ENCODE measurements around the gene KRT2. TPM values are rescaled to one million over a fixed set of nuclear protein-coding genes. Genes with fewer than 3 reads are reported as not detected.

The KRT2 gene
- total and polyA plus RNA-seq, 2 donors (not counting 3 experiments of a cell fraction or from before 2014, with no cell fraction given): not detected

DNA sequence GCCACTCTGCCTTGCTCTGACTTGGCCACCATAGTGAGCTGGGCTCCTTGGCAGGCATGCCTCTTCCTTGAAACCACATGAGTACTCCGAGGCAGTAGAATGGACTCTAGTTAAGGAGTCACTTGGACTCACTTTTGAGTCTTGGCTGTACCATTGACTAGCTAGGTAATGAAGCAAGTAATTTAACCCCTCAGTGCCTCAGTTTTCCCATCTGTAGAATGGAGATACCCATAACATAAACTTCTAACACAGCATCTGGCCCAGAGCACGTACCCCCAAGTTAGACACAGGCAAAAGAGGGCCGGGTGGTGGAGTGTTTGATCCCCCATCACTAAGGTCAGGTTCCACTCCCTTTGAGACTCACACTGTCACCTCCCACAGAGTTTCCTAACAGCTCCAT is 43.0 kb upstream of the KRT2 start:
- TF ChIP-seq FOS (IDR thresholded peaks at IDR 0.05; ENCODE audit: borderline replicate concordance, insufficient read depth, low read length) (no peak), MAX (IDR thresholded peaks at IDR 0.05; ENCODE audit: insufficient read depth, insufficient read length) (no peak), POLR2AphosphoS5 (IDR thresholded peaks at IDR 0.05; ENCODE audit: insufficient read depth, low read depth, low read length) (no peak), JUN (IDR thresholded peaks at IDR 0.05; ENCODE audit: borderline replicate concordance, insufficient read depth, insufficient read length, low read depth) (no peak)
- TF ChIP-seq, protein P1, sequence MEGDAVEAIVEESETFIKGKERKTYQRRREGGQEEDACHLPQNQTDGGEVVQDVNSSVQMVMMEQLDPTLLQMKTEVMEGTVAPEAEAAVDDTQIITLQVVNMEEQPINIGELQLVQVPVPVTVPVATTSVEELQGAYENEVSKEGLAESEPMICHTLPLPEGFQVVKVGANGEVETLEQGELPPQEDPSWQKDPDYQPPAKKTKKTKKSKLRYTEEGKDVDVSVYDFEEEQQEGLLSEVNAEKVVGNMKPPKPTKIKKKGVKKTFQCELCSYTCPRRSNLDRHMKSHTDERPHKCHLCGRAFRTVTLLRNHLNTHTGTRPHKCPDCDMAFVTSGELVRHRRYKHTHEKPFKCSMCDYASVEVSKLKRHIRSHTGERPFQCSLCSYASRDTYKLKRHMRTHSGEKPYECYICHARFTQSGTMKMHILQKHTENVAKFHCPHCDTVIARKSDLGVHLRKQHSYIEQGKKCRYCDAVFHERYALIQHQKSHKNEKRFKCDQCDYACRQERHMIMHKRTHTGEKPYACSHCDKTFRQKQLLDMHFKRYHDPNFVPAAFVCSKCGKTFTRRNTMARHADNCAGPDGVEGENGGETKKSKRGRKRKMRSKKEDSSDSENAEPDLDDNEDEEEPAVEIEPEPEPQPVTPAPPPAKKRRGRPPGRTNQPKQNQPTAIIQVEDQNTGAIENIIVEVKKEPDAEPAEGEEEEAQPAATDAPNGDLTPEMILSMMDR (IDR thresholded peaks at IDR 0.05; ENCODE audit: extremely low read depth in 1 of 2, insufficient read depth in 1 of 2, low read depth in 1 of 2, low read length in 2 of 2): no peak
- no peak for DNase-seq (ENCODE audit: low read depth, low spot score)
- Histone ChIP-seq H3K9me3 (replicated peaks; ENCODE audit: control insufficient read depth, insufficient read depth, low read length) (no peaks in the 10 kb centered on the region), H3K27ac (ENCODE audit: insufficient read depth, low read depth, low read length) (no peak overlapping the region), H4K20me1 (replicated peaks; ENCODE audit: control insufficient read depth, extremely low read depth, insufficient read depth, low read length) (no peaks in the 10 kb centered on the region), H3K27me3 (ENCODE audit: control insufficient read depth in 2 of 2, insufficient read depth in 2 of 2, low read length in 2 of 2) (peaks cover 19 to 32% of the 10 kb centered on the region in 2 experiments), H3K79me2 (ENCODE audit: control insufficient read depth, insufficient read depth, low read length) (no peaks in the 10 kb centered on the region), H3K36me3 (ENCODE audit: control insufficient read depth in 2 of 2, extremely low read depth in 1 of 2, insufficient read depth in 2 of 2, low read length in 2 of 2) (no peaks in the 10 kb centered on the region), H2AFZ (ENCODE audit: low read depth, low read length) (no peak overlapping the region), H3K4me1 (ENCODE audit: control insufficient read depth, extremely low read depth, insufficient read depth, low read length) (no peaks in the 10 kb centered on the region), H3K4me3 (replicated peaks in 1 of 3; ENCODE audit: insufficient read depth in 1 of 3, low read depth in 1 of 3, low read length in 3 of 3) (no peak overlapping the region), H3K9ac (replicated peaks; ENCODE audit: extremely low read depth, insufficient read depth, low read length) (no peak overlapping the region), H3K4me2 (ENCODE audit: insufficient read depth, low read length) (no peak overlapping the region), H3K9me1 (replicated peaks; ENCODE audit: control insufficient read depth, extremely low read depth, insufficient read depth, low read length) (no peaks in the 10 kb centered on the region)
- BruUV-seq (replicated peaks): no TSS peak
- intact Hi-C loops (cut with micrococcal nuclease): loop anchor here (10.0 kb wide), 1 partner anchor 170 kb away; no protein-coding TSS in a partner anchor
- dilution Hi-C loops (cut with MboI; ENCODE audit: extremely low pct_ligation_motif_present, low sequenced_read_pairs): no loop called here
- no peak for FAIRE-seq
- ChIA-PET POLR2A (no interaction called here), CTCF (interaction anchor here (1.4 kb wide), 1 partner anchor 16 kb away, joined by 4 read pairs; no protein-coding TSS in a partner anchor)

- Histone ChIP-seq H3K27ac (ENCODE audit: insufficient read depth, low read depth, low read length) (no peak overlapping the region), H3K9ac (replicated peaks; ENCODE audit: extremely low read depth, insufficient read depth, low read length) (no peak overlapping the region), H3K4me1 (ENCODE audit: control insufficient read depth, extremely low read depth, insufficient read depth, low read length) (no peaks in the 10 kb centered on the region), H3K36me3 (ENCODE audit: control insufficient read depth in 2 of 2, extremely low read depth in 1 of 2, insufficient read depth in 2 of 2, low read length in 2 of 2) (no peaks in the 10 kb centered on the region), H3K9me1 (replicated peaks; ENCODE audit: control insufficient read depth, extremely low read depth, insufficient read depth, low read length) (no peaks in the 10 kb centered on the region), H3K79me2 (ENCODE audit: control insufficient read depth, insufficient read depth, low read length) (no peaks in the 10 kb centered on the region), H3K27me3 (ENCODE audit: control insufficient read depth in 2 of 2, insufficient read depth in 2 of 2, low read length in 2 of 2) (peaks cover 22 to 38% of the 10 kb centered on the region in 2 experiments), H4K20me1 (replicated peaks; ENCODE audit: control insufficient read depth, extremely low read depth, insufficient read depth, low read length) (no peaks in the 10 kb centered on the region), H2AFZ (ENCODE audit: low read depth, low read length) (no peak overlapping the region), H3K4me2 (ENCODE audit: insufficient read depth, low read length) (no peak overlapping the region), H3K9me3 (replicated peaks; ENCODE audit: control insufficient read depth, insufficient read depth, low read length) (no peaks in the 10 kb centered on the region), H3K4me3 (replicated peaks in 1 of 3; ENCODE audit: insufficient read depth in 1 of 3, low read depth in 1 of 3, low read length in 3 of 3) (no peak overlapping the region)
- CTCF ChIA-PET: no interaction called here
- dilution Hi-C loops (cut with MboI; ENCODE audit: extremely low pct_ligation_motif_present, low sequenced_read_pairs): no loop called here
- FAIRE-seq (no peak), DNase-seq (ENCODE audit: low read depth, low spot score) (no peak)
- no peak for TF ChIP-seq GATA2 (IDR thresholded peaks at IDR 0.05; ENCODE audit: insufficient read depth, insufficient read length, low read depth, low read length)
- POLR2A ChIA-PET: no interaction called here
- intact Hi-C loops (cut with micrococcal nuclease): loop anchor here (5.0 to 10.0 kb wide), 2 partner anchors 171 to 288 kb away; no protein-coding TSS in a partner anchor
- no TSS peak for BruUV-seq (replicated peaks)
Observed at GRCh38 chr12:52694151-52694550, 42.1 kb upstream of the KRT2 start.

Measured in endothelial cell of umbilical vein (primary cell).